NOMO-1 (cell line): ENCODE data around the gene P2RY10.
"Not testable (repeated sequence)": the region's sequence is repeated elsewhere in the genome, so short reads cannot be mapped to it uniquely, and the experiment has no call there.

Source experiments
- DNase-seq, 2 experiments: peaks; one replicate each; lab custom pipeline; 2025; ENCODE audit not compliant: unreplicated experiment in 2 of 2; lab: John Stamatoyannopoulos, UW

Gene P2RY10

DNA sequence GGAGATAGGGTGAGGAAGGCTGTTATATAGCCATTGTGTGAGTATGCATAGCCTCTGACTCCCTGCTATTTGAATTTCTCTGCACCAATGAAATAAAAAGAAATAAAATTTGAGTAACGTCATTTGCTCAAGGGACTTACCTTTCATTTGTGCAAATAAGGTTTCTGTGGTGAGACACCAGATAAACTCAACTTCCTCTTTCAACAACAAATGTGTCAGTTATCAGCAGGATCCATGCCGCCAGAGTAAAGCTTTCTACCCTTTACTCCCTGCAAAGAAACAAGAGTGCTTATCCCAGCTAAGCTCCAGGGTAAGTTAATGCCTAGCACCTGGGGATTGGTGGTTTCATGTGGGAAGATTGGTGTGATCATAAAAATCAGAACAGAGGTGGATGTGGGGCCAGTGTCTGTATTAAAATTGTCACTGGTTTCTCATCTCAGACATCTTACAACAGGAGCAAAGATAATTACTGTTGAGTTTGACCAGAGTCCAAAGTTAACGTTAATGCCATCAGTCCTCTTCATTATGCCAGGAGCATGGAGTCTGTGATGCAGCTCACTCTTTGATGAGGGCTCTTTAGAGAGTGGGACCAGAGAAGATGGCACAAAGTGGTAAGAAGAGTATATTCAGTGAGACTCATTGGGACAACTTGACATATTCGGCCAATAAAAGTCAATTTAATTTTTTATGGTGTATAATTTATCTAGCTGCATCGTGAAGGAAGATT is at the start of gene P2RY10:
TSS of gene P2RY10 (plus strand) at position 206 of the 727 bp plus-strand sequence. CDS start 15,130 bp downstream, outside the sequence.
- peak in 1 of 2 experiments; percentile 34 for DNase-seq

- DNase-seq: no peak
Observed at GRCh38 chrX:78922754-78923153, 22.4 kb upstream of the P2RY10 start.

GRCh38 chrX:78923198-78924015 is 21.8 kb upstream of the P2RY10 start:
- no peak for DNase-seq

GRCh38 chrX:78931814-78932213 is 13.4 kb upstream of the P2RY10 start:
- no peak for DNase-seq

DNA sequence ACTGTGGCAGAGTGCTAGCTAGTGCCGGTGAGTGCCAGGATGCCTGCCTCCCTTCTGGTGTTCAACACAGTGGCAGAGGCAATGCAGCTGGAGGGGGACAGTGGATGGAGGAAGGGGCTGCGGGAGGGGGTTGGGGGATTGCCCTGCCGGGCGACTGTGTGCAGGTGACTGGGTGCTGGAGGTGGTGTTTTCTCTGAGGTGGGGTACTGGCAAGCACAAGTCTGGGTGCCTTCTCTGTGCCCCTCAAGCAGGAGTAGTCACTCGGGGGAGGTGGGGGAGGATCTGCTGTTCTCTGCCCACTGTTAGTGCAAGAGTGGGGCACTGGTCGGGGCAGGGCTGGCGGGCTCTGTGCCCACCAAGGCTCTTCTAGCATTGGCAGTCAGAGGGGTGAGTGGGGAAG is 10.3 kb upstream of the P2RY10 start:
- DNase-seq: no peak

- DNase-seq: no peak
Observed at GRCh38 chrX:78944351-78944750, 840 bp upstream of the P2RY10 start.

- DNase-seq: no peak
Observed at GRCh38 chrX:78946178-78946931, 1.2 kb downstream of the P2RY10 start.

DNA sequence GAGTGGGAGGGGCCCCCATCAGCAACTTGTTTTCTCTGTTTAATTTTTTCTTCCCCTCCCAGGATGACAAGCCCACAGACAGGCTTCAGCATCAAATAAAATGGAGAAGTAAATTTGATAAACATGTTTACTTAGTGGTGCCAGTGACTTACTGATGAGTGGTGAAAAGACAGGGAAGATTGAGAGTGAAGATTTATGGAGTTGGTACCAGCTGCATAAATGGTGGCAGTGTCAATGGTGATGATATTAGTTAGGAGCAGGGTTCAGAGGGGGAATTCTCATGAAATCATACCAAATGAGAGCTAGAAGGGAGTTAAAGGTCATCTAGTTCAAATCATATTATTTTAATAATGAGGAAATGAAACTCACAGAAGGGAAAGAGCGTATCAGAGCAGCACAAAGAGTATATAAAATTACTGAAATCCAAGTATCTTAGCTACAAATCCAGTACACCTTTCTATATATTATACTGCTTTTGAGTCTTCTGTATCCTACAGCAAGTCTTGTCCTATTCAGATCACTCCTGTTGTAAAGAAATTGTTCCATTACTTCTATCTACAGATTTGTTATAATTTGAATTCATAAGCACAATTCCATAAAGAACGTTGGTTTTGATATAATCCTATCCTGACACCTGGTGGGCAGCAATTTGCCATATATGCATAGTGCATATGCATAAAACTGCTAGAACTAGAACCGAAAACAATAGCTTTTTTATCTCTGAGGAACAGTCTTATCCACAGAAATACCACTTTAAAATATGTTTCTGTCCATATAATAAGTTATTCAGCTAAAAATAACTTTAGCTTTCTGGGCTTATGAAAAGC is 5.0 kb downstream of the P2RY10 start:
- no peak for DNase-seq

DNA sequence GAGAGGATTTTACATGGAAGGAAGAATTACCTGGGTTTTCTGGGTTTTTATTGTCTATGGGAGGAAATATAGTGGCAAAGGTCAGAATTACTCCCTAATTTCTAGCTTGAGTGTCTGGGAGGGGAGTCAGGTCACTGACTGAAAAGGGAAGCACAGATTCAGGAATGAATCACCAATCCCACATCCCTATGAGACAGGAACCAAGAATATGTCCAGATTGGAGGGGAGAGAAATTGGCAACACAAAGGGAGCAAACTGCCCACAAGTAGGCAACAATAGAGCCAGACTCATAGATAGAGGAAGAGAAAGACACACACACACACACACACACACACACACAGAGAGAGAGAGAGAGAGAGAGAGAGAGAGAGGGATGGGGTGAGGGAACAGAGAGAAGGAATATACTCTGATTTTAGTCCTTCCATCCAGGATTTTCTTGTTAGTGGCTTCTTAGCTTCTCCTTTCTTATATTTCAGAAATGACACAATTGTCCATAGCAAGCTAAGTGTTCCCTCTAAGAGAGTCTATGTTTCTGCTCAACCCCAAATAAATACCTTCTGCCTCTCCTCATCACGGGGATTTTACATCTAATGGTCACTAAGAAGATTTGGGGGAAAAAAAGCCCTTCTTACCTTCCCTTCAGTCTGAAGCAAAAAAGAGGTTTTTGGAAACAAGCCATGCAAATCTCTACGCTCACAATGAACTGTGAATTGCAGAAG is 12.0 kb downstream of the P2RY10 start:
- no peak for DNase-seq

GRCh38 chrX:78957768-78958130 is 12.6 kb downstream of the P2RY10 start:
- DNase-seq: no peak

GRCh38 chrX:78958419-78959116 is 13.4 kb downstream of the P2RY10 start:
- DNase-seq: no peak

- no peak for DNase-seq
Observed at GRCh38 chrX:78960888-78961287, 15.7 kb downstream of the P2RY10 start.

DNA sequence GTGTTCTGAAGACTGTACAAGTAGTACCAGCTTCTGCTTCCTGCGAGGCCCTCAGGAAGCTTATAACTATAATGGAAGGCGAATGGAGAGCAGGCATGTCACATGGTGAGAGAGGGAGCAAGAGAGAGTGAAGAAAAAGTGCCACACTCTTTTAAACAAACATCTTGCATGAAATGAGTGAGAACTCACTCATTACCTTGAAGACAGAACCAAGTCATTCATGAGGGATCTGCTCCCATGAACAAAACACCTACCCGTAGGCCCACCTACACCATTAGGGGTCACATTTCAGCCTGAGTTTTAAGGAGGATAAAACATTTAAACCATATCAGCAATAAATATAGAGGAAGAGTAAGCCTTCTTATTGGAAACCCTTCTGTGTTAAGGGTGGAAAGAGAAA is 19.4 kb downstream of the P2RY10 start:
- DNase-seq: no peak

GRCh38 chrX:78979789-78980464 is 34.7 kb downstream of the P2RY10 start:
- peak in 1 of 2 experiments; percentile 50 for DNase-seq

- DNase-seq: no peak
Observed at GRCh38 chrX:78989349-78989748, 44.2 kb downstream of the P2RY10 start.

GRCh38 chrX:78997870-78998558 is 52.8 kb downstream of the P2RY10 start:
- no peak for DNase-seq

GRCh38 chrX:79007540-79007939 is 62.3 kb downstream of the P2RY10 start:
- not testable (repeated sequence) for DNase-seq
